NCI-H748 treated with DMSO at 0.1 percent for 48 hours (cell line): ENCODE data around the gene PTK7.
"Not testable (repeated sequence)": the region's sequence is repeated elsewhere in the genome, so short reads cannot be mapped to it uniquely, and the experiment has no call there.

Experiments used
- DNase-seq: peaks from one replicate; lab custom pipeline; 2025; lab: John Stamatoyannopoulos, UW

PTK7 gene

DNA sequence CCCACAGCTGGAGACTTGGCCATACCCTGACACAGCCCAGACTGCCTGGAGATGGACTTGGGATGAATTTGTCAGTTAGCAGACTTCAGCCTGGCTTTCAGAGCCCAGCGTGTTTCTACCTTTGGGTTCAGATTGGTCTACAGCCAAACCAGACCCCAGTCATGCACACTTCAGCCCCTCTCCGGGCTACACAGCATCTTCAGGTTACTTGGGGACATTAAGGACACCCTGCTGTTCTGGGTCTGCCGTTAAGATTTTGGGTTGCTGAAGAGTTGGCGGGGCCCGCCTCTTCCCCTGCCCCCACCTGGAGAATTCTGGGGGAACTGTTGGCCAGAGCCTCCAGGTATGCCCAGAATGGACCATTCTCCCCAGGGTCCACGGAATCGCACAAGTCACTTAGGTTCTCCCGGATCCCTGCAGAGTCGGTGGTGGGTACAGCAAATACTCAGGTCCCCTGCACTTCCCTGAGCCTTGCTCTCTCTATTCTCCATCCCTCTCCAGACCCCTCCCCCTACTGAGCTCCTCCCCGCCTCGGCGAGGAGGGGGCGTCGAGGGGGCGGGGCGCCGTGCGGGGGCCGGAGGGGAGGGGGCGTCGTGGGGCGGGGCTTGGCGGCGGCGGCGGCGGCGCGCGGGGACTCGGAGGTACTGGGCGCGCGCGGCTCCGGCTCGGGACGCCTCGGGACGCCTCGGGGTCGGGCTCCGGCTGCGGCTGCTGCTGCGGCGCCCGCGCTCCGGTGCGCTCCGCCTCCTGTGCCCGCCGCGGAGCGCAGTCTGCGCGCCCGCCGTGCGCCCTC, at the start of gene PTK7:
Gene PTK7 (plus strand): TSS at position 645 of the 794 bp plus-strand sequence. CDS start 175 bp downstream, outside the sequence.
- peak; percentile 75 for DNase-seq

GRCh38 chr6:43026365-43026764, 49.7 kb upstream of the PTK7 start:
- no peak for DNase-seq

DNA sequence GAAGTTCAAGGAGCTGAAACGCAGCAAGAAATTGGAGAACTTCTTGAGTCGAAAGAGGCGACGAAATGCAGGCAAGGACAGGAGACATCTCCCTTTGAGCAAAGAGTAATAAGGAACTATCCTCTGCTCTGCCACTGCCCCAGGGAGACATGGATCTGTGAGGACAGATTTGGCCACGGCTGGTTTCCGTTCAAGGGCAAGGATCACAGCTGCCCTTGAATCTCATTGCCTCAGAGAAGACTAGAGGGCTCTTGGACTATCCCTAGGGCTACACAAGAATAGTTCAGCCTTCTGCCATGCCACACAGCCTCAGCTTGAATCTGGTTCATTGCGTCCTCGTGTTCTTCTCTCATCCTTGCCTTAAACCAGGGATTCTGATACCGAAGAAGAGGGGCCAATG, 47.0 kb upstream of the PTK7 start:
- no peak for DNase-seq

- DNase-seq, result no peak
Measured at GRCh38 chr6:43032326-43032725, 43.8 kb upstream of the PTK7 start.

DNA sequence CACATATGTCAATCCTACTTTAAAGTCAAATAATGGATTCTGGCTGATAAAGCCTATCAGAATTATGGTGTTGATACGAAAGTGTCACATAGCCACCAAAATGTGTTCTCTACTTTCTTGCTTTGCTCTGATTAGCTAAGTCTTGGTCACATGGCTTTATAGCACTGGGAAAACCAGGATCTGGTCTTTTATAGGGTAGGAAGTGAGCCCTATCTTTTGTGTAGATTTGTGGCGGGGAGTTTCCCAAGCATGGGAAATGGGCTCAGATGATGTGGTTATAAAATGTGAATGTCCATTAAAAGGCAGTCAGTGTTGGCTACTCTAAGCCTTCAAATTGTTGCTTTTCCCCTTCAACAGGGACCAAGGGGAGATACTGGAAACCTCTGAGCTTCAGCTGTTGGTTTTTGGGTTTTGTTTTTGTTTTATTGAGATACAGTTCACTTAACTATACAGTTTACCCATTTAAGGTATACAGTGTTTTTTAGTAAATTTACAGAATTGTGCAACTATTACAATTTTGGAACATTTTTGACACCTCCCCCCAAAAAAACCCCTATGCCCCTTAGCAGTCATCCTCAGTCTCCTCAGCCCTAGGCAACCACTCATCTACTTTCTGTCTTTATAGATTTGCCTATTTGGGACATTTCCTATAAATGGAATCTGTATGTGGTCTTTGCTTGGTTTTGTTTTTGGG, 42.5 kb upstream of the PTK7 start:
- DNase-seq, result no peak

DNA sequence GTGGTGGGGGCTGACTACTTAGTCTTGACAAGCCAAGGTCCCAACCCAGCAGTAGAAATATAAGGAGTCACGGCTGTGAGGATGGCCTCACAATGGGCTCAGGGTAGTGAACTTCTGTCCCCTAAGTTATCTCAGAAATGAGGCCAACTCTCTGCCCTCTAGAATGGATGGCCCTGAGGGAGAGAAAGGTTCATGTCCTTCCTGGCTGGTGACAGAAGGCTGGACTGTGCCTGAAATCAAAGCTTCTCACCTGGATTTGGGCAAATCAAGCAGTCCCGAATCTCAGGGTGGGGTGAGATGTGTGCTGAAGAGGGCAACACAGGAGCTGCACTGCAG, 42.0 kb upstream of the PTK7 start:
- no peak for DNase-seq

GRCh38 chr6:43035495-43036194, 40.5 kb upstream of the PTK7 start:
- no peak for DNase-seq

DNA sequence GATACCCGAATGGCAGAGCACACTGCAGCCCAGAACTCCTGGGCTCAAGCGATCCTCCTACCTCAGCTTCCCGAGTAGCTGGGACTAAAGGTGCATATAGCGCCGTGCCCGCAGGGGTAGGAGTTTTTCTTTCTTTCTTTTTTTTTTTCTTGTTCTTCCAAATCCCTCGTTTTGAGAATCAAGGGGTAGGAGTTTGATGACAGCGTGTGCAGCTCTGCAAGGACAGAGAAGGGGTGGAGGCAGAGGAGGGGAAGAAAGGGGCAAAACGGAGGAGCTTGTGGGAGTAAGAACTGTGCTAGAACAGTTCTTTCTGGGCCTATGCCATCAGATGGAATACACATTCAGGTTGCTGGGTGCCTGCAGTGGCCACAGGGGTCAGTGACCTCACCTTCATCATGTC, 39.4 kb upstream of the PTK7 start:
- no peak for DNase-seq

DNA sequence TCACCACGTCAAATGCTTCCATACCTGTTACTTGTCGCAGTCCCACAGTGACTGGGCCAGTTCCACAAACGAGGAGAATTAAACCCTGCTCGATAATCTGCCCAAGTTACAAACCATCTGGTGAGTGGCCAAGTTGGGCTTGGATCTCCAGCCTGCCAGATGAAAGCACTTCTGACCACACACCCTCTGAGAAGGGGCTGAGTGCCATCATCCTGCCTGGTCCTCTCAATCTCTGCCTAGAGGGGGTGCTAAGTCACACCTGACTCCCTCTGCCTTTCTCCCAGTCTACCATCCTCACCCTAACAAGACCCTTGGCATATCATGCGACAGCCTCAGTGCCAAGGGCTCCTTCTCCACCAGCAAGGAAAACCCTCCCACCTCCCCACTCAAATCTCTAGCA, 38.9 kb upstream of the PTK7 start:
- DNase-seq, result no peak

DNA sequence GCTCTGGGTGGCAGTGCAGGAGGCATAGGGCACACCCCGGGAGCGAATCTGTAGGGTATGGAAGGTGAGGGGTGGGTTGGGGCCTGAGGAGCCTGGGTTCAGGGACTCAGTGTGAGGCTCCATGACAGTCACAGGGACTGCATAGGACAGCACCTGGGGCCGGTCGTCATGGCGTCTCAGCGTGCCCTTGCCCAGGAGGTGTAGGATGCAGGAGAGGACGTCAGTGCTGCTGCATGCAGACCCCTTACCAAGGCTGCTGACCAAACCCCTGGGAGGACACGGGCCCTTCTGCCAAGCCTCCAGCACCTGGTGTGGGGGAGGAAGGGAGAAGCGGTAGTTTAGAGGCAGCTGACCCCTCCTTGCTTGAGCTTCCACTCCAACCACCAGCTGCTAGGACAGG, 38.4 kb upstream of the PTK7 start:
- DNase-seq, result no peak

DNA sequence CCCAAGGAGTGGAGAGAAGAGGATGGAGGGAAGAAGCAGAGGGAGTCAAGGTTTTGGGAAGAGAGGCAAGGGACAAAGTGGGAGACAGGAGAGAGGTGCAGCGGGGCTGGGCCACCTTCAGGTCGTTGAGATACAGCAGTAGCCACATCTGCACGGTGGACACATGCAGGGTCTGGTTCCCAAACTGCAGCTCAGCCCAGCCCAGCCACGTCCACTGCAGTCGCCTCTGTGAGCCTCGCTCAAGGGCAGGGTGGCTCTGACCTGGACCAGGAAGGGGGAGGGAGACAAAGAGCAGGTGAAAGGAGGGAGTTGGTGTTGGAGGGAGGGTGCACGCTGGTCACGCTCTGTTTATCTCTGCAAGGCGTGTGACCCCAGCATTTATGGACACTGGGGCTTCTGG, 37.4 kb upstream of the PTK7 start:
- DNase-seq, result no peak

DNA sequence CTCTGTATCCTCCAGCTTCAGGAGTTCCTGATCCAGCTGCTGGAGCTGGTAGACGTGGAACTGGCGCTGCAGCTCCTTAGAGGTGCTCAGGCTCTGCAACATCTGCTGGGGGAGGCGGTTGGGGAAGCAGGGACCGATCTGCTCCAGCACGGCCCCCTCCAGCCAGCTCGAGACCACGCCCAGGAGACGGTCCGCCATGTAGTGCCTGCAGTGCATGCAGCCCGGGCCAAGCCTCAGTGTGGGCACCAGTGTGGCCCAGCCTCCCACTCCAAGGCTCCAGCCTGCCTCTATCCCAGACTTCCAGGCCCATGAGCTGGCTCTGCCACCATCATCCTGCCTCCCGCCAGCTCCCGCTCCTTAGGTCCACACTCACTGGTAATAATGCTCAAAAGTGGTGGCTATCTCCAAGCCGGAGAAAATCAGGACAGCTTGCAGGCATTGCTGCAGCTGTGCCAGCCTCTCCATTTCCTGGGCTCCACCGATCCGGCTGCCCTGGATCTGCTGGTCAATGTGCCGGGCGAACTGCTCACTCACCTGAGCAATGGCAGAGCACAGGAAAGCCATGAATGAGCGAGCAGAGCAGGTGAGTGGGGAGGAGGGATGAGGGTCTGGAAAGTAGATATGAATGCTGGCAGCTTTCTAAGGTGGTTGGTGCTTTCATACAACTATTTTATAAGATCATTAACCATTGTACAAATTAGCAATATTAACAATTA, 35.4 kb upstream of the PTK7 start:
- DNase-seq, result no peak

GRCh38 chr6:43041475-43041874, 34.6 kb upstream of the PTK7 start:
- DNase-seq, result not testable (repeated sequence)

- no peak for DNase-seq
Measured at GRCh38 chr6:43043310-43043709, 32.8 kb upstream of the PTK7 start.

GRCh38 chr6:43045371-43045930, 30.7 kb upstream of the PTK7 start:
- DNase-seq, result no peak

DNA sequence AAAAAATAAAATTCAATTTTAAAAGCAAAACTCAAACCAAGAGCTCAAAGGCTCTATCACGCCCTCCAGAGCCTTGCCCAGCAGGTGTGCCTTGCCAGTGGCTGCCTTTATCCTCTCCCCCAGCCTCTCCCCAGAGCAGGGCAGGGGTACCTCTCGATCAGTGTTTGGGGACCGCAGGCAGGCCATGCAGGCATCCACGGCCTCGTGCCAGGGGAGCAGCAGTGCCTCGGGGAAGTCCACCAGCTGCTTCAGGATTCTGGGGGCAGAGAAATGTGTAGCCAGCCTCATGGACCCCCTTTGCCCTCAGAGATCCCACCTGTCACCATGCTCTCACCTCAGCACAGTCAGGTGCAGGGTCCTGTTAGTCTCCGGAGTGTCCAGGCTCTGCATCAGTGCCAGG, 28.1 kb upstream of the PTK7 start:
- no peak for DNase-seq

DNA sequence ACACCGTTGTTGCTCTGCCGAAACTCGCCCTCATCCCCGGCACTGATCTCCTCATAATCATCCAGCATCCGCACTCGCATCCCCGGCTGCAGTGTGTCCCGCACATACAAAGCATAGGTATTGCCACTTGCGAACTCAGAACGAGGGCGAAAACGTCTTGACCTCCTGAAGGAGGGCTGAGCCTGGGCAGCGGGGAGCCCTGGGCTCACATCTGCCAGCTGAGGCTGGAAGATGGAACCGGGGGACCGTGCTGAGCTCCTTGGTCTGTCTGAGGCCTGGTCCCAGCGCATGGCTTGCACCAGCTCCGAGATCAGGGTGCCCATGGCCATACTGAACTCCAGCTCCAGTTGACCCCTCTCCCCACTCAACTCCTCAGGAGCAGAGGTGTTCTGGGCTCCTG, 25.1 kb upstream of the PTK7 start:
- DNase-seq, result no peak

DNA sequence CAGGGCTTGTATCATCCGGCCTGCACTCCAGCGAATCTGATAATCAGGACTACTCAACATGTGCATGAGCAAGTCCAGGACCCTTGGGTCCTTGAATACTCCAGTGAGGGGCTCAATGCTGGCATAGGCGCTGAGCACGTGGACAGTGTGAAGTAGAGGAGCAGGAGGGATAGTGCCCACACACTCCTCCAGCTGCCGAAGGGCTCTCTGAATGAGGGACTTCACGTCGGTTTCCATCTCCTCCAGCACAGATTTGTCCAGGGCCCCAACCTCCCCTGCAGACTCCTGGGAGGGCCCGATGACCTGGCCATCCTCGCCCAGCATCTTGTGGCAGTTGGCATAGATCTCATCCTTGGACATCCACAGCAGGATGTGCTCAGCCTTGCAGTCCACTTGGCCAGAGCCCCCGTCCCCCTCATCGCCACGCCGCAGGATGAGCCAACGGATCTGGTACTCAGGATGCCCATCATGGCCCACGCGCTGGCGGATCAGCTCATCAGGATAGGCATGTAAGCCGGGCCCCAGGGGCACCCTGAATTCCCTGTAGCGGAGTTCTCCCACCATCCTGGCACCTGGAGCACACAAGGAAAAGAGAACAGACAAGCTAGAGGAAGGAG, 23.8 kb upstream of the PTK7 start:
- no peak for DNase-seq

DNA sequence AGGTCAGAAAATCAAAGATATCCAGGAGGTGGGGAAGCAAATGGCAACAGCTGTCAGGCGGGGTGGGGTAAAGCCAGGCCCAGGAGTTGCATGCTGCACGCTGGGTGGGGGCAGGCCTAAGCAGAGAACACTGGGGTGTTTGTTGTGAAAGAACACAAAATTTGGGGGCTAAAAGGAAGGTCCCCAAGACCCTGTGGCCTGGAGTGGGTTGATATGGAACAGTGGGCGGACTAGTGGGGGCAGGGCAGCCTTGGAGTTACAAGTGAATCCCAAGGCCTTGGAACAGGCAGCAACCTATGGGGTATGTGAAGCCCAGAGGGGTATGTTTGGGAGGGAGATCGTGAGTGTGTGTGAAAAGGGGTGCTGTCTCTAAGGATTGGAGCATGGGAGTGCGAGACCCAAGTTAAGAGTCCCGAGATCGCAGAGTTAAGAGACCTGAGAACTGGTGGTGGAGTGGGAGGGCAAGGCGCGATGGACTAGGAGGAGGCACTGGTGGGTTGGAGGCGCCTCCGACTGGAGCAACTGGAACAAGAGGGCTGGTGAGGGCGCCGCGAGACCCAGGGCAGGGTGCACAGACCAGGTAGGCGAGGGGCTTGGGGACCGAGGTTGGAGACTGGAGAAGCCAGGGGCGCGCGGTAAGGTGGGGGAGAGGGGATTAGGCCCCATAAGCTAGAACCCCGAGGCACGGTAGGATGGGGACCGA, 23.1 kb upstream of the PTK7 start:
- DNase-seq, result no peak

DNA sequence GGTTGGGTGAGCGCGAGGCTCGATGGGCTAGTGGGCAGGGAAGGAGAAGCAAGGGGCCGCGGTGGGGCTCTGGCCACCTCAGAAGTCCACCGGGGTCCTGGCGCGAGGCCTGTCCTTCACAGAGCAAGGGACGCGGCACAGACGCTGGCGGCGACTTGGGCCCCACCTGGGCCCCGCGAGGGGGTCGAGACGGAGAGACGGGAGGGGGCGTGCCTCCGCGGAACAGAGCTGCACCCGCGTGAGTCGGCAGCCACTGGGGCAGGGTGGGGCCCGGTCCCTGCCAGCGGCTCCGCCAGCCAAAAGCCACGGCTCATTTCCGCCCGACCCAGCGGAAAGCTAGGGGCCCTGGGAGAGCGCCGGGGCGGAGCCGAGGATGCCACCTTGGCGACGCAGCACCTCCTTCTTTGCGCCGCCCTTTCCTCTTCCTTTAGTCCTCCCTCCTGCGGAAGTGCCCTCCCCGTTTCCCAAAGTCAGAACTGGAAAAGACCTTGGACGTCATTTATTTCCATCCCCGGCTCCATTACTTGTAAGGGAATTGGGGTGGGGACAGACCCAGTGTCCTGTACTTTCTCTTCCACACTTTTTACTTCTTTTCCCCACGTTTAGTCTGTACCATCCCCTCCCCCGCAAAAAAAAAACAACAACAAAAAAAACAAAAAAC, 22.4 kb upstream of the PTK7 start, which contains the start of gene CUL7:
Gene CUL7 (minus strand): TSS at position 307 of the 661 bp plus-strand sequence. CDS start 1,063 bp downstream, outside the sequence.
- peak; percentile 97 for DNase-seq
